GM18951 (cell line): ENCODE results near the gene MTMR3.

Experiments used
- POLR2A ChIP-seq: IDR thresholded peaks from 4 replicates; pipeline ENCODE4 v1.6.1; 2011; ENCODE audit warnings: mild to moderate bottlenecking; ENCODE audit not compliant: insufficient read length, insufficient read depth; ENCODE audit errors: extremely low read depth
- in situ Hi-C: fragments of 300-500 bp; cut with MboI; formaldehyde crosslinking; loops from one replicate; pipeline ENCODE4 v1.12.0; 2022; ENCODE audit warnings: low sequenced_read_pairs, mixed read lengths, inconsistent platforms; ENCODE audit not compliant: unreplicated experiment

Gene MTMR3

GRCh38 chr22:29994943-29995342 is 112.0 kb downstream of the MTMR3 start:
- in situ Hi-C loops, result no loop called here

GRCh38 chr22:29997107-29997506 is 114.1 kb downstream of the MTMR3 start:
- TF ChIP-seq POLR2A, result no peak
- in situ Hi-C loops, result no loop called here

More at GRCh38 chr22:29994943-29995342, 112.0 kb downstream of the MTMR3 start:
- TF ChIP-seq POLR2A, result no peak

GRCh38 chr22:29997516-29997915 is 114.5 kb downstream of the MTMR3 start:
- in situ Hi-C loops, result no loop called here
- TF ChIP-seq POLR2A, result no peak

GRCh38 chr22:29998627-29999384 is 115.8 kb downstream of the MTMR3 start:
- no peak for TF ChIP-seq POLR2A
- in situ Hi-C loops, result no loop called here

GRCh38 chr22:30000566-30000965 is 117.6 kb downstream of the MTMR3 start:
- no peak for TF ChIP-seq POLR2A
- in situ Hi-C loops, result loop anchor here (10.0 kb wide), 1 partner anchor 366 kb away; no protein-coding TSS in a partner anchor

GRCh38 chr22:30001459-30001858 is 118.5 kb downstream of the MTMR3 start:
- TF ChIP-seq POLR2A, result no peak
- in situ Hi-C loops, result loop anchor here (10.0 kb wide), 1 partner anchor 367 kb away; no protein-coding TSS in a partner anchor

GRCh38 chr22:30002861-30003486 is 120.0 kb downstream of the MTMR3 start:
- in situ Hi-C loops, result loop anchor here (10.0 kb wide), 1 partner anchor 368 kb away; no protein-coding TSS in a partner anchor
- no peak for TF ChIP-seq POLR2A

GRCh38 chr22:30004101-30004500 is 121.1 kb downstream of the MTMR3 start:
- TF ChIP-seq POLR2A, result no peak
- in situ Hi-C loops, result loop anchor here (10.0 kb wide), 1 partner anchor 369 kb away; no protein-coding TSS in a partner anchor

GRCh38 chr22:30004694-30005093 is 121.7 kb downstream of the MTMR3 start:
- in situ Hi-C loops, result loop anchor here (10.0 kb wide), 1 partner anchor 370 kb away; no protein-coding TSS in a partner anchor
- TF ChIP-seq POLR2A, result no peak

- in situ Hi-C loops, result loop anchor here (10.0 kb wide), 1 partner anchor 371 kb away; no protein-coding TSS in a partner anchor
- no peak for TF ChIP-seq POLR2A
Observed at GRCh38 chr22:30005213-30005857, 122.4 kb downstream of the MTMR3 start.

GRCh38 chr22:30007361-30007760 is 124.4 kb downstream of the MTMR3 start:
- no peak for TF ChIP-seq POLR2A
- in situ Hi-C loops, result loop anchor here (10.0 kb wide), 1 partner anchor 373 kb away; no protein-coding TSS in a partner anchor

- no peak for TF ChIP-seq POLR2A
- in situ Hi-C loops, result loop anchor here (10.0 kb wide), 1 partner anchor 374 kb away; no protein-coding TSS in a partner anchor
Observed at GRCh38 chr22:30008401-30008800, 125.4 kb downstream of the MTMR3 start.

GRCh38 chr22:30009478-30009877 is 126.5 kb downstream of the MTMR3 start:
- in situ Hi-C loops, result loop anchor here (10.0 kb wide), 1 partner anchor 375 kb away; no protein-coding TSS in a partner anchor
- TF ChIP-seq POLR2A, result no peak
